ENCODE measurements around the gene ANKRD52.
A peak's percentile ranks its signal among the peaks of the same experiment; 100 is the strongest.
"Not testable (repeated sequence)": the region's sequence is repeated elsewhere in the genome, so short reads cannot be mapped to it uniquely, and the experiment has no call there.

Gene ANKRD52

DNA sequence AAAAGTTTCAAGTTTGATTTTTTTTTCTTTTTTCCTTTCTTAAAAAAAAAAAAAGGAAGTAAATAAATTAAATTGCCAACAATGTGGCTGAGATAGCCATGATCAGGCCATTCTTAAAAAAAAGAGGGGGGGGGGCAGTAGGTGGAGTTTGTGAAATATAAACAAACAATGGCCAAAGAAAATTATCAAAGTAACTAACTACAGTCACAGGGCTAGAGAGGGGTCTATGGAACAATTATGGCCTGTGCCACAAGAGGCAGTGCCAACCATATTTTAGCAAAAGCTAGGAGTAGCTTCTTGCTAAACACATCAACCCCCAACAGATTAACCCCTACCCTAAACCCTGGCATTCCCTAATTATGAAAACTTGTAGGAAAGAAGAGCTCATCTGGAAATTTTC is 52.7 kb downstream of the ANKRD52 start:
- peak in 1 of 2 donors; percentile 30 for ATAC-seq

DNA sequence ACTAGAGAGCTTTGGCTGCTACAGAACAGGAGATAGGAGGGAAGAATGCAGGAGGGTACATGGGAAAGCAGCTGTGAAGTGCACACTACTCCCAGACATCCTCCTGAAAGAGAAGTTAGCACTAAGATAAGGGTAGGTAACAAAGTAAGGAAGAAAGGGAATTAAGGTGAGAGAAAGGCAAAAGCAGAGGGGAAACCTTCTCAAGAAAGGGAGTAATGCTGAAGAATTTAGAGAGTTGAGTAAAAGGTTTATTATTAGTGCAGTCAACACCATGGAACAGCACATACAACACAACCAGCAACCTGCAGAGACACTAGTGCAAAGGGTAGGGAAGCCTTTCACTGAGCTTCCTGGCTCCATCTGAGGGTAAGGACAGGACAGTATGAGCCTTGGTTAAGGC is 53.9 kb downstream of the ANKRD52 start:
- no peak for ATAC-seq

DNA sequence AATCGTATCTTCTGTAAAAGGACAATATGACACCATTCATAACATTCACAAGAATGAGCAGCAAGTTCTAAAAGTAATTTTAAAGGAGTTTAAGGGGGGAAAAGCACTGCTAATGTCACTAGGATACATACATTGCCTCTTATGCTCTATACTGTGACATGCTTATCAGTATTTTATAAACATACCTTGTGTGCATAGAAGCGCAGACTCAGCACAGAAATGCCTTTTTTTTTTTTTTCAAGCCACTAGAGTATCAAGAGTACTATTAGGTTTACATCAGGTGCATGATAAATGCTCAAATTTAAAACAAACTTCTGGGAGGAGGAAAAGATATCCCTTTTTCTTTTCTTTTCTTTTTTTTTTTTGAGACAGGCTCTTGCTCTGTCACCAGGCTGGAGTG is 55.3 kb downstream of the ANKRD52 start:
- ATAC-seq, result no peak

DNA sequence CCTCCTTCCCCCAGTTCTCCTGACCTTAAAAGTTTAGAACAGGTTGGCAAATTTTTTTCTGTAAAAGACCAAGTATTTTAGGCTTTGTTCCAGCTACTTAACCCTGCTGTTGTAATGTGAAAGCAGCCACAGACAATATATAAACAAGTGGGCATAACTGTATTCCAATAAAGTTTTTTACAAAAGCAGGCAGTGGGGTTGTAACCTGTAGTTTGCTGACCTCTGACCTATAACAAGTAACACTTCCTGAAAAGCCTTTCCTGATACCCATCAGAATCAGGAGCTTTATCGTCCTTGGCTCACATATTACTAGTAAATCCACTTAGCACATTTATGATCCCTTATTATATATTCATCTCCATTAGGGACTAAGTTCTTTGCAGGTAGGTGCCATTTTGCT is 55.8 kb downstream of the ANKRD52 start:
- no peak for ATAC-seq

DNA sequence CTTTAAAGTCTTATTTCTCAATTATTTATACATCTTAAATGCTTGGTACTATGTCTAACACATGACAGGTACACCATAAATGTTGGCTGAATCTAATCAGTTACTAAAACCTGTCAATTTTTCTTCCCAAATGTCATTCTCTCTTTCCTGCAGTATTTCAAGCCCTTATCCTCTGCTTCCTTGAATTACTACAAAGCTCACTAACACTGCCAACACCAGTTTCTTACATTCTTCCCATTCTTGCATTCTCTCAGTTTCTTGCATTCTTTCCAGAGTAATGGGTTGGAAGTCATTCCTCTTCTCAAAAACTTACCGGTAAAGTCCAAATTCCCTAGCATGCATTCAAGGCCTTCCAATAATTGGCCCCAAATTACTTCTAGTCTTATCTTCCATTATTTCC is 59.3 kb downstream of the ANKRD52 start:
- no peak for ATAC-seq

DNA sequence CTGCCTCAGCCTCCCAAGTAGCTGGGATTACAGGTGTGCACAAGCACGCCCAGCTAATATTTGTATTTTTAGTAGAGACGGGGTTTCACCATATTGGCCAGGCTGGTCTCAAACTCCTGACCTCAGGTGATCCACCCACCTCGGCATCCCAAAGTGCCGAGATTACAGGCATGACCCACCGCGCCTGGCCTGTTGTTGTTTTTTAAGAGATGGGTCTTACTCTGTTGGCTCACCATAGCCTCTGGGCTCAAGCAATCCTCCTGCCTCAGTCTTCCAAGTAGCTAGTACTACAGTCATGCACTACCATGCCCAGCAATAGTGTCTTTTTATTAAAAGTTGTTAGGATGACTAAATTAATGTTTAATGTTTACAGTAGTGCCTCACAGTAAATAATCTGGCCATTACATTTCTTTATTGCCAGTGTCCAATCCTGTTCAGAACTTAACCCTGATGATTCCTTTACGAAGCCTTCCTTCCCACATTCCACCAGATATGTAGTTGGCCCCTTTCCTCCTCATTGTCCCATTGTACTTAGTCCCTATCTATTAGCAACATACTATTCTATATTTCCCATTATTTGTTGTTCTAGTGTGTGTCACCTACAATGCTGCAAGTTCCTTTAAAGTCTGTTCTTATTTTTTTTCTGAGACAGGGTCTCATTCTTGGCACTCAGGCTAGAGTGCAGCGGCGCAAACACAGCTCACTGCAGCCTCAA is 60.1 kb downstream of the ANKRD52 start:
- ATAC-seq, result no peak

DNA sequence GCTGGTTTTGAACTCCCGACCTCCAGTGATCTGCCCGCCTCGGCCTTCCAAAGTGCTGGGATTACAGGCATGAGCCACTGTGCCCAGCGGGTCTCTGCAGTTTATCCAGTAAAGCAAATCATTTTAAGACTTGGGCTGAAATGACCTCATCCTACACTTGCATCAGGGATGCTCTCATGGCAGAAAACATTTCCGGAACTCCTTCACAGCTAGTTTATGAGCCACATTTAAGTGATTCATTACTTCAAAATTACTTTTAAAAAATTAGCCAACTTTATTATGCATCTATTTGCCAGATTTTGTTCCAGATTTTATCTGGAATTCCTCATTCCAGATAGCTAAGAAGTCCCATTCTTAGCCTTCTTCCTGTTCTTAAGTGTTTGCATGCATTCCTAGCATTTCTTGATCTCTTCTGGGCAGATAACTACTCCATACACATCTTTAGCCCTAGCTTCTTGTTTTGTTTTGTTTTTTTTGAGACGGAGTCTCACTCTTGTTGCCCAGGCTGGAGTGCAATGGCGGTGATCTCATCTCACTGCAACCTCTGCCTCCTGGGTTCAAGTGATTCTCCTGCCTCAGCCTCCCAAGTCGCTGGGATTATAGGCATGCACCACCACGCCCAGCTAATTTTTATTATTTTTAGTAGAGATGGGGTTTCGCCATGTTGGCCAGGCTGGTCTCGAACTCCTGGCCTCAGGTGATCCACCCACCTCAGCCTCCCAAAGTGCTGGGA is 61.2 kb downstream of the ANKRD52 start:
- ATAC-seq, result not testable (repeated sequence)

DNA sequence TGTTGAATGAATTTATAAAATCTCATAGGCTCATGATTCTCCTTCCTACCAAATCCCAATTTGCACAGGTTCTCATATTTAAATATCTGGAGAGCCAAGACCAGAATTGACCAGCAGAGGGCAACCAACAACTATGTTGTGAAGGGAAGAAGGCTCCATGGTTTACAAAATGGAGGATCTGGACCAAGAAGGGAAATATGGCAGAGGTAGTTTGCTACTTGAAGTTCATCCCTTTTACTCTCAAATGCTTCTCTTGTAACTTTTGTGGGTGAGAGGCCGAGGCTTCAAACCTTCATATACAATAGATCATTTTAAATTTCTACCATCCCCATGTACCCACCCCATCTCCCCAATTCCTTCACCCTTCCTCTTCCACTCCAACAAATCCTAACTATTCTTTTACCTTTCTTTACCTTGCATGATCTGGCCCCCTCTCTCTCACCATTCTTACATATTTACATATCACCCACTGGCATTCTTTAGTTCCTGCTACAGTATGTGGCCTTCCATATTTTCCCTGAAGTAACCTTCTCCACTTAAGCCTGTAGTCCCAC is 65.1 kb downstream of the ANKRD52 start:
- ATAC-seq, result no peak

DNA sequence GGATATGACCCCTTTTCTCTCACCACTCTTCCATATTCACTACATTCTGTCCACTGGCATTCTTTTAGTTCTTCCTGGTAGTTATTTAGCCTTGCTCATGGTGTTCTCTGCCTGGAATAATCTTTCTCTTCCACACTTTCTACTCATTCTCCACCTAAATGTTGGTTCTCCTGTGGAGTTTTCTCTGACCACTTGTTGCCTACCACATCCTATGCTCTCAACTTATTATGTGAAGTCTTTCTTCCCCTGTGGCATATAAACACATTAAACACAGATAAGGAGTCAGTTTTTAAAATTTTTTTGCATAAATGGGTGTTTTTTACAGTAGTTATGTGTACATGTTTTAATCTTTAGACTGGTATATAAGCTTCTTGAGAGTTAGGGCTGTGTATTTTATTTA is 65.6 kb downstream of the ANKRD52 start:
- no peak for ATAC-seq

DNA sequence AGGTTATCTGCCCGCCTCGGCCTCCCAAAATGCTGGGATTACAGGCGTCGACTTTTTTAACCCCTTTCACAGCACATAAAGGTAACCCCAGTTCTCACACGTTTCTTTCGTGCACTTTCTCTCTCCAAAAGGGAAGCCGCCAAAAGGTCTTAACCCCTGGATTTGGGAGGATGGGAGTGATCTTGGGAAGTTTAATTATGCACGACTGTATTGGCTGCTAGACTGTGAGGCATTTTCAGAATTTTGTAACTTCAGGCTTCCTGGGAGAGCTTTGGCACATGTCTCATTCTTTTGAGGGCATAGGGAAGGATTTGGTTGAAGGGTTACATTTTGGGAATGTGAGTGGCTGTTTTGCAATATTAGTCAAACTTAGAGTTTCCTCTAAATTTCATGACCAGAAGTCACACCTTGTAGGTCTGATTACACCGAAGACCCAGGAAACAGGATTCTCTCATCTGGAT is 67.5 kb downstream of the ANKRD52 start:
- no peak for ATAC-seq

DNA sequence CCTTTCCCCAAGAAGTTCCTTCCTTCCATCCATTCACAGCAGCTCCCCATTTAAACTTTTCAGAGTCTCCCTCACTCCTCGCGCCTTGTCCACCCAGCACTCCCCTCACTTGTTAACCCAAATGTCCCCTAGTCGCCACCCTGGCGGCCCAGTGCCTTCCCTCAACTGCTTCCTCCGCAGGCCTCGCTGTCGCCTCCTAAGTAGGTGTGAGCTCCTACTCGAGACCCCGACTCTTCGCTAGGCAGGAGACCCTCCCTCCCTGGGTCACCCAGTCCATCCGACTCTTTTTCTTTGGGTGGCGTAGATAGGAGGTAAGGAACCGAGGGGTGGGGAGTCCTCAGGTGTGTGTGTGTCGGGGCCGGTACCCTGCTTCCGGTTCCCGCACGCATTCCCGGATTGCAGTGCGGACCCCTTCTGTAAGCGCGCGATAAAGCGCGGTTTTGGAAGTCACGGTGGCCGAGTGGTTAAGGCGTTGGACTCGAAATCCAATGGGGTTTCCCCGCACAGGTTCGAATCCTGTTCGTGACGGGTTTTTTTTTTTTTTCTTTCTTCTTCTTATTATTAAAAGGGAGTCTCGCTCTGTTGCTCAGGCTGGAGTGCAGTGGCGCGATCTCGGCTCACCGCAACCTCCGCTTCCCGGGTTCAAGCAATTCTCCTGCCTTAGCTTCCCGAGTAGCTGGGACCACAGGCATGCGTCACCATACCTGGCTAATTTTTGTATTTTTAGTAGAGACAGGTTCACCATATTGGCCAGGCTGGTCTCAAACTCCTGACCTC is 68.1 kb downstream of the ANKRD52 start:
- ATAC-seq, result peak; percentile 44 to 51

DNA sequence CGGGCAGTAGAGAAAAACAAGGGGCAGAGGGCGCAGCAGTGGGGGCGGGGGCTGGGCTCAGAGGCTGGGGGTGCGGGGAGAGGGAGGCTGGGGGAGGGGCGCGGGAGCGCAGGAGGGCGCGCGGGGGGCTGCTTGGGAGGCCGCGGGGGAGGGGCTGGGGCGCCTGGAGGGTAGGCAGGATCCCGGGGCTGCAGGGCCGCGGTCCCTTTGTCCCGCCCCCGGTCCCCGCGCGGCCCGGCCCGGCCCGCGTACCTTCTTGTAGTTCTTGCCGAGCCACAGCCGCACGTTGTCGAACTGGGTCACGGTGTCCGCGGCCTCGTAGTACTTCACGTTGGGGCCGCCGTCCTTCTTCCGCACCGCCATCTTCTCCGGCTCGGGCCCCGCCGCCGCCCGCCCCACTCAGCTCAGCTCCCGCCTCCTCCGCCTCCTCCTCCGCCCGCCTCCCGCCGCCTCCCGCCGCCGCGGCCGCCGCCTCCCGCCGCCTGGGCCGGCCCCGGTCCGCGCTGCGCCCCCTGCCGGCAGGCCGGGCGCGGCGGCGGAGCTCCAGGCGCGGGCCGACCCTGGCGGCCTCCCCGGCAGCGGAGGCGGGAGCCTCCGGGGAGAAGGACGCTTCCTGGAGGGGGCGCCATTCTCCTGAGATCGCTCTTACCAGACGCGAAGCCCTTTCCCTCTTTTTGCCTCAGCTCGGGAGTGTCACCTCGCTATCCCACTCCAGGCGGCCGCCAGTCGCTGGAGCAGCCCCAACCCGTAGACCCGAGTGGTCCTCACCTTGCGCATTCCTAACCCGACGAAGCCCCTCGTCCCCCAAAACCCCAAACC is 68.9 kb downstream of the ANKRD52 start, which contains the start of gene SMARCC2:
SMARCC2 (minus strand) TSS at position 385 of the 819 bp plus-strand sequence; CDS start at position 363, 22 bp downstream.
- ATAC-seq, result peak; percentile 86 to 88

DNA sequence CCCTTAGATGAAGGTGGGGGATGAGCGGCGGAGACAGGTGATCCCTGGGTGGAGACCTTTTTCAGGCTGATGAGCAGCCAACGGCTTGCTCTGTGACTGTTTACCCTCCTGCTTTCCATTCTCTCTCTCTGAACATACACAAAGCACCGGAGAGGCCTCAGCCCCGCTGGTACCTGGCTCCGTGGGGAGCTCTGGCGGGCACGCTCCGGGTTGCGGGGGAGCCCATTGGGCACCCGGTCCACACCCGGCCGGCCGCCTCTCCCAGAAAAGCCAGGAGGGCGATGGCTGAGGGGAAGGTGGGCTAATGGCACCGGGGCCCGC is 69.4 kb downstream of the ANKRD52 start:
- peak in 1 of 2 donors; percentile 2 for ATAC-seq

DNA sequence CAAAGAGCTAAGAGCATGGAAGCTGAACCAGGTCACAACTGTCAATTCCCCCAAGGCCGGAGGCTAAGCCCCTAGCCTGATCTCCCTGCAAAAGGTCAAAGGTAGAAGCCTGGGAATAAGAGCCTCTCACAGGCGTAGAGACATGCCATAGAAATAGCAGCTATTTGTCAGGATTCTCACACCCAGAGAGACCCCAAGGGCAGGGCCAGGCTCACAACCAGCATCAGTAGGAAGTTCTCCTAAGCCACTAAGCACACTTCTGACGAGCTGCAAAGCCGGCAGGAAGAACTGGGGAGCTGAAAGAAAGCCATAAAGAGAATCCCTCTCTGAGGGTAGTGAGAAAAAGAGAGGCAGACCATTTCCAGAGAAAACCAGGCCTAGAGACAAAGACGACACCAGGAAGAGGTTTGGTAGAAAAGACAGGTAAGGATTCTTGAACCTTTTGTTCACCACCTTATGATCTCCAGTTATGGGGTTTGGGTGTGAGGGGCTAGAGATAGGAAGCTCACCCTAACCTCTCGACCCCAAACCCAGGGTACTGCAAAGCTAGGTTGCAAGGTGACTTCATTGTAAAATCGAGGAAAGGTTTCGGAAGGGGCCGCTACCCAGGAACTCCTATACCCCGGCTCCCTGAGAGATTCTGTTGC is 69.9 kb downstream of the ANKRD52 start:
- no peak for ATAC-seq
